Astrocyte (in vitro differentiated cells and primary cell): ENCODE measurements around the gene FOXA2.

Source experiments
- EZH2 ChIP-seq: IDR thresholded peaks from 2 replicates; pipeline ENCODE4 v1.6.1; 2012; ENCODE audit warnings: mild to moderate bottlenecking, low read length, inconsistent platforms; ENCODE audit not compliant: insufficient read depth
- TF ChIP-seq, protein P1 (sequence below): IDR thresholded peaks from 2 replicates; pipeline ENCODE4 v1.5.1; 2011; ENCODE audit warnings: low read depth, mild to moderate bottlenecking, inconsistent platforms, low read length, moderate library complexity; ENCODE audit not compliant: insufficient read depth

- TF ChIP-seq, protein P1, sequence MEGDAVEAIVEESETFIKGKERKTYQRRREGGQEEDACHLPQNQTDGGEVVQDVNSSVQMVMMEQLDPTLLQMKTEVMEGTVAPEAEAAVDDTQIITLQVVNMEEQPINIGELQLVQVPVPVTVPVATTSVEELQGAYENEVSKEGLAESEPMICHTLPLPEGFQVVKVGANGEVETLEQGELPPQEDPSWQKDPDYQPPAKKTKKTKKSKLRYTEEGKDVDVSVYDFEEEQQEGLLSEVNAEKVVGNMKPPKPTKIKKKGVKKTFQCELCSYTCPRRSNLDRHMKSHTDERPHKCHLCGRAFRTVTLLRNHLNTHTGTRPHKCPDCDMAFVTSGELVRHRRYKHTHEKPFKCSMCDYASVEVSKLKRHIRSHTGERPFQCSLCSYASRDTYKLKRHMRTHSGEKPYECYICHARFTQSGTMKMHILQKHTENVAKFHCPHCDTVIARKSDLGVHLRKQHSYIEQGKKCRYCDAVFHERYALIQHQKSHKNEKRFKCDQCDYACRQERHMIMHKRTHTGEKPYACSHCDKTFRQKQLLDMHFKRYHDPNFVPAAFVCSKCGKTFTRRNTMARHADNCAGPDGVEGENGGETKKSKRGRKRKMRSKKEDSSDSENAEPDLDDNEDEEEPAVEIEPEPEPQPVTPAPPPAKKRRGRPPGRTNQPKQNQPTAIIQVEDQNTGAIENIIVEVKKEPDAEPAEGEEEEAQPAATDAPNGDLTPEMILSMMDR, result no peak
- TF ChIP-seq EZH2, result peak; percentile 80
These were observed 1.9 kb downstream of the FOXA2 start for GRCh38 chr20:22582386-22582963.
